Endothelial cell of umbilical vein (primary cell): ENCODE measurements around the gene TIMMDC1. TPM values are rescaled to one million over a fixed set of nuclear protein-coding genes. Genes with fewer than 3 reads are reported as not detected.

Source experiments
- BruUV-seq: library from RNA; stranded (reverse); fragments of 400-500 nt; replicated peaks from 2 replicates; lab custom pipeline; 2021; lab: Mats Ljungman, UMichigan
- CTCF ChIA-PET: fragments of 300-600, 350-600 bp; sonication (Branson Sonifier 250); formaldehyde crosslinking; loops from one replicate; lab custom pipeline; 2021; ENCODE audit warnings: antibody characterized with exemption, inconsistent platforms; lab: Charles Lee
- POLR2A ChIA-PET: fragments of 300-600, 350-600 bp; sonication (Branson Sonifier 250); formaldehyde crosslinking; loops from one replicate; lab custom pipeline; 2021; ENCODE audit warnings: antibody characterized with exemption, inconsistent platforms; lab: Charles Lee
- DNase-seq: peaks from one replicate; pipeline ENCODE4 v3.0.0-alpha.2; 2011; ENCODE audit warnings: low read depth, low spot score
- FAIRE-seq: peaks from 2 replicates; lab custom pipeline; 2011; peaks lifted over from hg19 to GRCh38; lab: Jason Lieb, UNC
- H2AFZ ChIP-seq: 2 replicates; pipeline ENCODE4 v1.6.0; 2012; ENCODE audit warnings: low read depth, low read length, control low read depth, inconsistent platforms
- H3K27ac ChIP-seq: 2 replicates; pipeline ENCODE4 v1.5.1; 2011; ENCODE audit warnings: low read depth, mild to moderate bottlenecking, control low read depth, low read length, moderate library complexity; ENCODE audit not compliant: insufficient read depth
- H3K27me3 ChIP-seq, 2 experiments: 2 replicates each; pipeline versions ENCODE4 v1.6.0 to v1.6.1; 2011; ENCODE audit warnings: low read length in 2 of 2, mixed read lengths in 1 of 2; ENCODE audit not compliant: control insufficient read depth in 2 of 2, insufficient read depth in 2 of 2
- H3K36me3 ChIP-seq, 2 experiments: 2 replicates in 1 of 2; 3 replicates in 1 of 2; pipeline ENCODE4 v1.5.1; 2011; ENCODE audit warnings: low read length in 2 of 2, mild to moderate bottlenecking in 1 of 2, moderate library complexity in 1 of 2; ENCODE audit not compliant: control insufficient read depth in 2 of 2, insufficient read depth in 2 of 2; ENCODE audit errors: extremely low read depth in 1 of 2
- H3K4me1 ChIP-seq: 3 replicates; pipeline ENCODE4 v1.5.1; 2011; ENCODE audit warnings: mild to moderate bottlenecking, low read length; ENCODE audit not compliant: control insufficient read depth, insufficient read depth; ENCODE audit errors: extremely low read depth
- H3K4me2 ChIP-seq: 2 replicates; pipeline ENCODE4 v1.6.1; 2011; ENCODE audit warnings: low read length, control low read depth, mixed read lengths; ENCODE audit not compliant: insufficient read depth
- H3K4me3 ChIP-seq, 3 experiments: fragments of 200-600 bp in 1 of 3; sonication (generic), shearing (Covaris generic) in 1 of 3; replicated peaks in 1 of 3; 2 replicates each; pipeline ENCODE4 v1.5.1; 2011 to 2016; ENCODE audit warnings: control low read depth in 3 of 3, low read length in 3 of 3, mild to moderate bottlenecking in 2 of 3, inconsistent platforms in 1 of 3, low read depth in 1 of 3, moderate library complexity in 1 of 3; ENCODE audit not compliant: insufficient read depth in 1 of 3
- H3K79me2 ChIP-seq: 2 replicates; pipeline ENCODE4 v1.6.0; 2012; ENCODE audit warnings: low read length, inconsistent platforms; ENCODE audit not compliant: control insufficient read depth, insufficient read depth
- H3K9ac ChIP-seq: replicated peaks from 2 replicates; pipeline ENCODE3; 2011; ENCODE audit warnings: low read length, control low read depth; ENCODE audit not compliant: insufficient read depth; ENCODE audit errors: extremely low read depth
- H3K9me1 ChIP-seq: replicated peaks from 3 replicates; pipeline ENCODE4 v1.6.0; 2011; ENCODE audit warnings: mild to moderate bottlenecking, low read length; ENCODE audit not compliant: control insufficient read depth, insufficient read depth; ENCODE audit errors: extremely low read depth
- H3K9me3 ChIP-seq: replicated peaks from 2 replicates; pipeline ENCODE4 v1.5.1; 2012; ENCODE audit warnings: low read length, inconsistent platforms; ENCODE audit not compliant: control insufficient read depth, insufficient read depth
- H4K20me1 ChIP-seq: replicated peaks from 2 replicates; pipeline ENCODE3; 2011; ENCODE audit warnings: mild to moderate bottlenecking, low read length; ENCODE audit not compliant: control insufficient read depth, insufficient read depth; ENCODE audit errors: extremely low read depth
- CTCF ChIP-seq, 2 donors: IDR thresholded peaks; 1 replicate in 1 of 2; 2 replicates in 1 of 2; pipeline ENCODE4 v1.5.1; 2011; ENCODE audit warnings: low read length in 2 of 2, mild to moderate bottlenecking in 2 of 2, moderate library complexity in 2 of 2, control low read depth in 1 of 2, inconsistent platforms in 1 of 2, low read depth in 1 of 2; ENCODE audit not compliant: insufficient read depth in 1 of 2; ENCODE audit errors: extremely low read depth in 1 of 2
- EZH2 ChIP-seq: IDR thresholded peaks from 2 replicates; pipeline ENCODE4 v1.6.1; 2012; ENCODE audit warnings: borderline replicate concordance, low read depth, mild to moderate bottlenecking, moderate library complexity, low read length, inconsistent platforms; ENCODE audit not compliant: severe bottlenecking
- FOS ChIP-seq: IDR thresholded peaks from 2 replicates; pipeline ENCODE4 v1.6.1; 2011; ENCODE audit warnings: mild to moderate bottlenecking, low read length, moderate library complexity, borderline replicate concordance; ENCODE audit not compliant: insufficient read depth
- GATA2 ChIP-seq: IDR thresholded peaks from 2 replicates; pipeline ENCODE4 v1.7.0; 2011; ENCODE audit warnings: low read depth, mild to moderate bottlenecking, moderate library complexity, mixed read lengths, low read length; ENCODE audit not compliant: insufficient read length, insufficient read depth
- JUN ChIP-seq: IDR thresholded peaks from 2 replicates; pipeline ENCODE4 v1.6.1; 2011; ENCODE audit warnings: borderline replicate concordance, low read depth; ENCODE audit not compliant: insufficient read length, insufficient read depth
- MAX ChIP-seq: IDR thresholded peaks from 2 replicates; pipeline ENCODE4 v1.6.1; 2011; ENCODE audit not compliant: insufficient read depth, insufficient read length
- MYC ChIP-seq: IDR thresholded peaks from one replicate; pipeline ENCODE4 v1.6.1; 2011; ENCODE audit warnings: mild to moderate bottlenecking, low read depth, low read length
- POLR2A ChIP-seq: IDR thresholded peaks from 2 replicates; pipeline ENCODE4 v1.6.1; 2012; ENCODE audit warnings: low read depth, mild to moderate bottlenecking, control low read depth, low read length
- POLR2AphosphoS5 ChIP-seq: IDR thresholded peaks from 2 replicates; pipeline ENCODE4 v1.6.1; 2012; ENCODE audit warnings: low read depth, mild to moderate bottlenecking, control low read depth, low read length, moderate library complexity; ENCODE audit not compliant: insufficient read depth
- dilution Hi-C: fragments of 300-500 bp; cut with MboI; formaldehyde crosslinking; loops from one replicate; pipeline ENCODE4 v1.15.0; 2019; ENCODE audit warnings: low sequenced_read_pairs; ENCODE audit not compliant: extremely low pct_ligation_motif_present
- intact Hi-C: fragments of 100-400 bp; cut with micrococcal nuclease; formaldehyde crosslinking; loops from one replicate; pipeline ENCODE4 v1.10.0; 2022
- polyA plus RNA-seq, 4 experiments: library from polyadenylated mRNA; depleted of rRNA in 3 of 4; stranded (reverse) in 3 of 4; unstranded in 1 of 4; fragments of >200 nt; gene quantifications; 2 replicates each; pipeline versions ENCODE4 v1.2.1 to v1.2.3, GENCODE V29; 2011 to 2012; ENCODE audit warnings: missing spikeins in 1 of 4
- total RNA-seq: library from RNA; stranded (reverse); gene quantifications from 2 replicates; pipeline ENCODE4 v1.2.3, GENCODE V29; 2021

The TIMMDC1 gene
- total and polyA plus RNA-seq, 2 donors (not counting 3 experiments of a cell fraction or from before 2014, with no cell fraction given), result 49.2 to 76.2 TPM

- Histone ChIP-seq H3K4me2 (no peak overlapping the region), H3K4me3 (no peak overlapping the region), H3K9ac (no peak overlapping the region), H3K4me1 (no peaks in the 10 kb centered on the region), H3K9me3 (no peaks in the 10 kb centered on the region), H3K27me3 (no peaks in the 10 kb centered on the region), H3K79me2 (no peaks in the 10 kb centered on the region), H3K36me3 (no peaks in the 10 kb centered on the region), H3K27ac (no peak overlapping the region), H2AFZ (no peak overlapping the region), H3K9me1 (no peaks in the 10 kb centered on the region), H4K20me1 (no peaks in the 10 kb centered on the region)
- intact Hi-C loops (no loop called here), dilution Hi-C loops (no loop called here)
- no TSS peak for BruUV-seq
- no peak for FAIRE-seq
- TF ChIP-seq MYC, result no peak
- no peak for TF ChIP-seq JUN
- CTCF ChIA-PET, result no interaction called here
- no peak for DNase-seq
- POLR2A ChIA-PET, result no interaction called here
These were observed 32.1 kb downstream of the TIMMDC1 start for GRCh38 chr3:119530456-119530855.

- TF ChIP-seq CTCF (IDR thresholded peaks at IDR 0.05; ENCODE audit: extremely low read depth in 1 of 2, insufficient read depth in 1 of 2, low read depth in 1 of 2, low read length in 2 of 2) (no peak), FOS (no peak), POLR2A (no peak), MYC (no peak), POLR2AphosphoS5 (no peak), JUN (no peak), EZH2 (no peak), GATA2 (no peak), MAX (no peak)
- Histone ChIP-seq H2AFZ (no peak overlapping the region), H3K9ac (no peak overlapping the region), H3K27ac (no peak overlapping the region), H4K20me1 (no peaks in the 10 kb centered on the region), H3K79me2 (no peaks in the 10 kb centered on the region), H3K9me1 (no peaks in the 10 kb centered on the region), H3K4me2 (no peak overlapping the region), H3K9me3 (no peaks in the 10 kb centered on the region), H3K4me3 (no peak overlapping the region), H3K36me3 (no peaks in the 10 kb centered on the region), H3K4me1 (no peaks in the 10 kb centered on the region), H3K27me3 (no peaks in the 10 kb centered on the region)
- BruUV-seq, result no TSS peak
- ChIA-PET CTCF (no interaction called here), POLR2A (no interaction called here)
- intact Hi-C loops (no loop called here), dilution Hi-C loops (no loop called here)
- FAIRE-seq (no peak), DNase-seq (no peak)
These were observed 32.8 kb downstream of the TIMMDC1 start for GRCh38 chr3:119531151-119531550.
